GOT3 (cell line): ENCODE results near the gene RBBP6.

Experiments used
- DNase-seq: peaks from one replicate; lab custom pipeline; 2025; ENCODE audit warnings: mixed read lengths; lab: John Stamatoyannopoulos, UW

The RBBP6 gene

DNA sequence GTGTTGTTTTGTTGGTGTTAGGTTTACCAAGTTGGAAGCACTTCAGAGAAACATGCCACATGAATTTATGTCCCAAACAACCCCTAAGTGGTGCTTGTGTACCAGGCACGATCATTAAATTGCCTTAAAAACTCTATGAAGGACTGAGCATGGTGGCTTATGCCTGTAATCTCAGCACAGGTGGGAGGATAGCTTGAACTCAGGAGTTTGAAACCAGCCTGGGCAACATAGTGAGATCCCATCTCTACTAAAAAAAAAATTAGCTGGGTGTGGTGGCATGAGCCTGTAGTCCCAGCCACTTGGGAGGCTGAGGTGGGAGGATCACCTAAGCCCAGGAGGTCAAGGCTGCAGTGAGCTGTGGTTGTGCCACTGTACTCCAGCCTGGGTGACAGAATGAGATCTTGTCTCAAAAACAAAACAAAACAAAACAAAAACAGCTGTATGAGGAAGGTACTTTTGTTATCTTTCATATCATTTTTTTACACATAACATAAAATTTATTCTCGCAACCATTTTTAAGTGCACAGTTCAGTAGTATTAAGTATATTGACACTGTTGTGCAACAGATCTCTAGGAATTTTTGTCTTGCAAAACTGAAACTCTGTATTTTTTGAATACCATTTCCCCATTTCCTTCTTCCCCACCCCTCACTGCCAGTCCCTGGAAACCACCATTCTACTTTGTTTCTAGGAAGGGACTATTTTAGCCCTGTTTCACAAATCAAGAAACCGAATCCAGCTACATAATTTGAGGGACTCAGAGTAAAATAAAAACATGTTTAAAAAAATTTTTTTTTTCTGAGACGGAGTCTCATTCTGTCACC, 14.3 kb upstream of the RBBP6 start:
- no peak for DNase-seq

DNA sequence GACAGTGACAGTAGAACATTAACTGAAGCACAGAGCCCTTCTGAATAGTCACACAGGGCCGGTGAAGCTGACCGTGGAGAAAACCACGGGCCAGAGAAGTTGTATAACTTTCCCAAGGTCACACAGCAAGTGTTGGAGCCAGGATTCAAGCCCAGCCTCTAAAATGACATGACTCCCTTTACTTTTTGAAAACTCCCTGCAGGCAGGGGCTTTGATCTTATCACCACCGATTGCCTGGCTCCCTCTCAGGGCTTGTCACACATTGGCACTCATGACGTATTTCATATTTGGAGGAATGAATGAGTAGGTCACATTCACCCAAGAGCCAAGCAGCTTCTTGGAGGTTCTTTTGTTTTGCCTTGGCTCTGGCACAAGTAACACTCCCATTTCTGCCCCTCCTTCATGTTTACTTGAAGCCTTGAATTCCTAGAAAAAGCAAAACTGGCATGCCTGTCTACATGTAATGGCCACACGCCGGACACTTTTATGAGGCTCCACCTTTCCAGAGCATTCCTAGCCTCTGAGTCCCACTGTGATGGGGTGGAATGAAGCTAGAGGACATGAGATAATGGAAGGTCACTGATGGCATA, 13.3 kb upstream of the RBBP6 start:
- no peak for DNase-seq

DNA sequence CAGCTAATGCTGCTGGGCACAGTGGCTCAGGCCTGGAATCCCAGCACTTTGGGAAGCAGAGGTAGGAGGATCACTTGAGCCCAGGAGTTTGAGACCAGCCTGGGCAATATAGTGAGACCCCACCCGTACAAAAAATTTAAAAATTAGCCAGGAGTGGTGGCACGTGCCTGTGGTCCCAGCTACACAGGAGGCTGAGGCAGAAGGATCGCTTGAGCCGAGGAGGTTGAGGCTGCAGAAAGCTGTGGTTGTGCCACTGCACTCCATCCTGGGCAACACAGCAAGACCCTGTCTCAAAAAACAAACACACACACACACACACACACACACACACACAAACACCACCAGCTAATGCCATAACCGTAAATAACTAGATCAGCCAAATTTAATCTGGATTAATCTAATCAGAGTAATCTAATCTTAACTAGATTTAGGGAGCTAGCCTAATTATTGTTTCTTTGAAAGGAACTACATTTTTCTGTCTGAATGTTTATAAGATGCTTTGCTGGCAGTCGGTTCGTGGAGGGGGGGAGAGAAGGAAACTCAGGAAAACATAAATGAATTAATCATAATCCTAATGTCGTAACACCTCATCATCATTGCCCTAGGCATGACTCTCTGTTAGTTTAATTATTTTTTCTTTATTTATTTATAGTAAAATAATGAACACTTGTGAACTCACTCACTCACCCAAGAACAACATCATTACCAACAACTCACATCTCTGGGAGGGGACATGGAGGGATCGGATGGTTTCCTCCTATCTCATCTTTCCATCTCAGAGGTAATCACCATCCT, 12.5 kb upstream of the RBBP6 start:
- no peak for DNase-seq

DNA sequence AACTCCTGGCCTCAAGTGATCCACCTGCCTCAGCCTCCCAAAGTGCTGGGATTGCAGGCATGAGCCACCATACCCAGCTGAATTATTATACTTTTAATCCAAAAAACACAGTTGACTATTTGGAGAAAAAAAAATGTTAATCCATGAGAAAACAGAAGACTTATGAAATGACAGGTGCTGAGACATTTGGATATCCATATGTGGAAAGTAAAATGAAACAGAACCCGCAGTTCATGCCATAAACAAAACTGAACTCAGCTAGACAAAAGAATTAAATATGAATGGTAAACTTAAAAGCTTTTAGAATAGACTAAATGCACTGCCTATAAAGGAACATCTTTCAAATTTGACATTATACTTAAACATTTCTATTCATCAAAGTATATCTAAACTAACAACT, 8.2 kb upstream of the RBBP6 start:
- no peak for DNase-seq

DNA sequence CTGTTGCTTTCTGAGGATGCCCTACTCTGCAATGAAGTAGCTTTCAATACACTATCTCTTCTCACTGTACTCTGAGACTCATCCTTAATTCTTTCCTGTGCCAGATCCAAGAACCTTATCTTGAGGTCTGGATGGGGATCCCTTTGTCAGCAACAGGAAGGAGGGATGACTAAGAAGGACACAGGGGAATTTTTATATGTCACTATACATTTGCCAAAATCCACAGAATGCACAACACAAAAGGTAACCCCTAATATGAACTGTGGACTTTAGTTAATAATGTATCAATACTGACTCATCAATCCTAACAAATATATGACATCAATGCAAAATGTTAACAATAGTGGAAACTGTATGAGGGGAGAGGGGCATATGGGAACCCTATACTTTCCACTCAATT, 4.7 kb upstream of the RBBP6 start:
- no peak for DNase-seq

DNA sequence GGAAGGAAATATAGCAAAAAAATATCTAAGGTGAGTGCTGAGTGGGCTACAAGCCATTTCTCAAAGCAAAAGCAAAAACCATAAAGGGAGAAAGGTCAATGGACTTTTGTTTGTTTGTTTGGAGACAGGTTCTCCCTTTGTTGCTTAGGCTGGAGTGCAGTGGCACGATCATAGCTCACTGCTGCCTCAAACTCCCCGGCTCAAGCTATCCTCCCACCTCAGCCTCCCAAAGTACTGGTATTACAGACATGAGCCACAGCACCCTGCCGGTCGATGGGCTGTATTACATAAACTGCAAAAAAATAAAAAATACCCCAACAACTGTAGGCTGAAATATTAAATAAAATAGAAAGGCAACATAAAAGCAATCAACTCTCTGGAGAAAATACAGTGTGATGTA, 3.5 kb upstream of the RBBP6 start:
- DNase-seq = no peak

DNA sequence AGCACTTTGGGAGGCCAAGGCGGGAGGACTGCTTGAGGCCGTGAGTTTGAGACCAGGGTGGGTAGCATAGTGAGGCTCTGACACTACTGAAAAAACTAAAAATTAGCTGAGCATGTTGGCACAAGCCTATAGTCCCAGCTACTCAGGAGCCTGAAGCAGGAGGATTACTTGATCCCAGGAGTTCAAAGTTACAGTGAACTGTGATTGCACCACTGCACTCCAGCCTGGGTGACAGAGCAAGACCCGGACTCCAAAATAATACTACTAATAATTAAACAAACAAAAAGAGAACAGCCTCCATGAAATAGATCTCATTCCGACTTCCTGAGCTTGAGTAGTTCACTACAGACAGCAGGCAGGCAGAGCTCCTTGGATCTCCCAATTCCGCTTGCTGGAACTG, 2.7 kb upstream of the RBBP6 start:
- no peak for DNase-seq

DNA sequence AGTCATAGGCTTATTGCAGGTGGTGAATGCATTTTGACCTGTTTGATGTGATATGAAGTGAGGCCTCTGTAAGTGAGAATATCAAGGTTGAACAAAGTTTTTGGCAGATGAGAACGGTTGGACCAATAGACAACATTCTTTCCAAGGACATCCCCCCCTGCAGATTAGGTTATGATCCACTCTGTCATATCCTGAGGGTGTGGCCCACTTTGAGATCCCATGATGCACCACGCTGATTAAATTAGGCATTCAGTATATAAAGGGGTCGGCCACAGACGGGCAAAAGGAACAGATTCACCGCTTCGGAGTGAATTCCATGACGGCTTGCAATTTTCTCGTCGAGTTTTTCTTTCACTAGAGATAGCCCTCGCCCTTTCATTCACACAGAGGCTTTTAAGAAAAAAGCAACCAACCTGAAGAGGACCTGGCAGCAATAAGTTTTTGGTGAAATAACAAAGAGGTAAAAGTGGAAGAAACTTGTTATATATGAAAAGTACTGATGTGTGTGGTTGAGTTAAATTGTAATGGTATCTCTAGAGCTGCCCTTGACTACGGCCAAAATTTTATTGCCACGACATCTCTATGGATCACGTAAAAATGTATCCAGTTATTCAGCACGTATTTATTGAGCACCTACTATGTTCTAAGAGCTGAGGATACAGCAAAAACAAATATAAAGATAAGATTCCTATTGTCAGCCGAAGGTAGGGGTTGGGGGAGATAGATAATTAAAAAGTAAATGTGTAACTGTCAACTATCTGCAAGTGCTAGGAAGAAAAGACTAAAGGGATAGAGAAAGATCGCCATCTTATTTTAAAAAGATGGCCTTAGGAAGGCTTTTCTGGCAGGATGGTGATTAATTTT, 1.7 kb upstream of the RBBP6 start:
- DNase-seq = no peak

DNA sequence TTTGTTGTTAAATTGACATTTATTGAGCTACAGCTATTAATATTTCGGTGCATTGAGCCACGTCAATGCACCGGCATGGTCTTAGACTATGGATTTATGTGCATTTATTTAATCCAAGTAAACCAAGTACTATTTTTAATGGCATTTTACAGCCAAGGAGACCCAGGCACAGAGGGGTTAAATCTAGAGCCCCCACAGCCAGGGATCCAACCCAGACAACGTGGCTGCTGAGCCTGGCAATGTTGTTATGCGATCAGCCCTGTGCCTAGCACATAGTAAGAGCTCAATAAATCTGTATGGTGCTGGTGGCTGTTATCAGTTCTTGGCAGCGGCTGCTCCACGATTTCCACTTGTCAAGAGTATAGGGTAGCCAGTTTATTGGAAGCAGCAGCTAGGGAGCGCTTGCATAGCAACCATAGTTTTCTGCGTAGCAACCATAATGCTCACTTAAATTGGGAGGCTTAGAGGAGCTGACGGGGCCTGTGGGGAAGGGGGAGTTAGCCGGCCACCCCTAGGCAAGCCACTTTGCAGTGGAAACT, 541 bp upstream of the RBBP6 start:
- DNase-seq = no peak

DNA sequence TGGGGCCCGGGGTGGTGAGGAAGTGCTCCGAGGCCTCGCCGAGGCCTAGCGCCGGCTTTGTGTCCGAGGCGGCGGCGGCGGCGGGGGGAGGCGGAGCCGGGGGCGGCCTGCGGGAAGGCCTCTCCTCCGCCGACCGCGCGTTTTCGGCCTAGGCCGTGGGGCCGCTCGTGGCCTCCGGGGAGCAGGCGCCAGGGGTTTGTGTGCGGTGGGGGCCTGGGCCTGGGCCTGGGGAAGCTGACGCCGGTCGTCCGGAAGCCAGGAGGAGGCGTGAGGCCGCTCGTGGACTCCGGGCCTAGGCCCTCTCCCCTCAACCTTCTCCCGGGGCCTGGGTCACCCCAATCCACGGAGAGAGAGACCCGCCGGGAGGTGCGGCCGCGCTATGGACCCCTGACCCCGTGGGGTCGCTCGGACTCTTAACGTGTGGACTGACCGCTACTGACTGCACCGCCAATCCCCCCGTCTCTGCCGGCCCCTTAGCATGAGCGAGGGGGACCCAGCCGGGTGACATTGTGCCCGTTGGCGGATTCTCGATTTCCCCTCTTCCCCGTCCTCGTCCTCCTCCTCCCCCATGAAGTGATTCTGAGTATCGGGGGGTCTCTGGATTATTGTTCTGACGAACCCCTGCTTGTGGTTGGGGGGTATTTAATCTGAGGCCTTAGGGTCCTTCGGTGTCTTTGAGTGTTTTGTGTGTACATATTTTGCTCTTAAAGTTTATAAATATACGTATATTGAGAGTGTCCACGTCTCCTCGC, 660 bp downstream of the RBBP6 start:
- no peak for DNase-seq

DNA sequence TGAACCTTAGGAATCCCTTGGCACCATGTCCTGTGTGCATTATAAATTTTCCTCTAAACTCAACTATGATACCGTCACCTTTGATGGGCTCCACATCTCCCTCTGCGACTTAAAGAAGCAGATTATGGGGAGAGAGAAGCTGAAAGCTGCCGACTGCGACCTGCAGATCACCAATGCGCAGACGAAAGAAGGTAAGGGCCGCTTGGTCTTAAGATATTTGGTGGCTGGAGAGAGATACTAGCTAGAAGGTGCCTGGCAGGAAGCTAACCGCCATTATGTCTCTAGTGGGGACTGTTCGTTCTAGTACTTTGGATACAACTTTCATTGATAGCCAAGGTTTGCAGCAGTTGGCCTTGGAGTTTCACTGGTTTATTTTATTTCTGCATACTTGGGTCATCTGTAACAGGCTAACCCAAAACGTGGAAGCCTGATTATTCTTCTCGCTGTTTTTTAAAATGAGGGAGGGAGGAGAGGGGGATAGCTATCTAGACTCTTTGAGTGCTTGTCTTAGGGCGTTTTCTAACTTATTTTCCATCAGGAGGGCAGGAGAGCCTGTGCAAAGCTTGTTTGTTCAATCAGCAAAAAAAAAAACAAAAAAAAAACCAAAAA, 1.3 kb downstream of the RBBP6 start:
- no peak for DNase-seq

DNA sequence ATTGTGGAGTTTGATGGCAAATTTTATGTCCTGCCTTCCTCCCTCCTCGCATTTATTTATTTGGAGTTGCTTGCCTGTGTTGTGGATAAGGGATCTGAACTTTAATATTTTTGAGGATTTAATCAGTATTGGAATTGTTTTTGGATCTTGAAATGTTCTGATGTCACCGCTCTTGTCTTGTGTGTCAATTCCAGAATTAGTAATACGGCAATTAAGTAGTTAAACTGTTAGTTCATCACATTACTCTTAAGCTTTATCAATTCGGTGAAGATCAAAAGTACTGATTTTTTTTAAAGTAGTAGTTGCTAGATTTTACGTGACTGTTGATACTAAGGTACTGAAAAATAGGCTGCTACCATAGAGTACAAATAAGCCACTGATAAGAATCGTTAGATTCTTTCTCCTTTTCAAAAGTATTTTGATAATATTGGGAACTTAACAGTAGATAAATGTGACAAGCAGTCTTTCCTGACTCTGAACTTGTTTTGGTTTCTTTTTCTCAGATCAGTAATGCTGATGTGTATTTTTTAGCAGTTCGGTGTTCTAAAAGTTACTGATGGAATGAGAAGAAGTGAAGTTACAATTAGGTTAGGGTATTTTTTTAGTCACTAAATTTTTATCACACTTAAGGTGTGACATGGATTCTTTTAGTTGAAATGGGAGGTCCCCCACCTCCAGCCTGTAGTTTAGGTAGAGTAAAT, 2.0 kb downstream of the RBBP6 start:
- no peak for DNase-seq

DNA sequence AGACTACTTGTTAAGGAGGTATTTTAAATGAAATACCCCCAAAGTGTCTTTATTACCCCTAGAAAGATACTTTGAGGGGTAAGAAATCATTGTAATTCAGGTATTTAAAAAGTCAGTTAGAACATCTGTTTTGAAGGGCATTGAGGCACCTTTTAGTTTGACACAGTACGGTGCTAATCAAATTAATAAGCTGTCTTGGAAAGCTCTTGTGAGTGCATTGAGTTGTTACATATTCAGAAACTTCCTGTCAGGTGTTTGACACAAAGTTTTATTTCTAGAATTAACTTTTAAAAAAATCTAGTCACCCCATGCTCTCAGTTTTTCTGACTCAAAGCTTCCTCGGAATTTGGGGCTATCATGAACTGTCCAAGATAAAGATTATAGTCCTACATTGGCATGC, 4.6 kb downstream of the RBBP6 start:
- no peak for DNase-seq

DNA sequence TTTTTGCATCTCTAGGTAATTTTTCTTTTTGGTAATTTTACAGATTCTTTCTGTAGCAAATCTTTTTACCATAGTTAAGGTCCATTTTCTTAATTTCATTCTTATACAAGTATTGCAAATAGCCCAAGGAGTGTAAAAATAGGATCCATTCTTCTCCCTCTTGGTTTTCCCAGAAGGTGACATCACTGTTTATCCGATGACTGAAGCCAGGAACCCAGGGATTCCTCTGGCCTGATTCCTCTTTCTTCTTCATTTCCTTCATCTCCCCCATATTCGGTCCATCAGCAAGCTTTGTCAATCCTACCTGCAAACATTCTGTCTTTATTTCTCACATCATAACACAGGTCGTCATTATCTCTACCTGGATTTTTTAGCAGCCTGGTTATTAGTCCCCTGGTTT, 5.3 kb downstream of the RBBP6 start:
- DNase-seq = no peak

DNA sequence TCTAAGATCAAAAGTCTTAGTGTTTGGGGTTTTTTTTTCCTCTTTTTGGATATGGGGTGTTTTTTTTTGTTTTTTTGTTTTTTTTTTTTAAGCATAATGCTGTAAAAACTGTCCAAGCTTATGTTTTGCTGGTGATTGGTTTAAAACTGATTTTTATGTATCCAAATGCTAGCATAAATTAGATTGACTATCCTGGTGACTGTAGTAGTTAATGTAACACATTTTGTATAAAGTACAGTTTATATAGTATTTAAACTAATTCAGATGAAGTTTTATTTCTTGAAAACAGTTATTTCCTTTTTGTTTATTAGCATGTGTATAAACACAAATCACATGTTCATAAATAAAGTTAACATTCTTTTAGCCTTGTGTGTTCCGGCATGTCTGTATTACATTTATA, 10.9 kb downstream of the RBBP6 start:
- DNase-seq = no peak

DNA sequence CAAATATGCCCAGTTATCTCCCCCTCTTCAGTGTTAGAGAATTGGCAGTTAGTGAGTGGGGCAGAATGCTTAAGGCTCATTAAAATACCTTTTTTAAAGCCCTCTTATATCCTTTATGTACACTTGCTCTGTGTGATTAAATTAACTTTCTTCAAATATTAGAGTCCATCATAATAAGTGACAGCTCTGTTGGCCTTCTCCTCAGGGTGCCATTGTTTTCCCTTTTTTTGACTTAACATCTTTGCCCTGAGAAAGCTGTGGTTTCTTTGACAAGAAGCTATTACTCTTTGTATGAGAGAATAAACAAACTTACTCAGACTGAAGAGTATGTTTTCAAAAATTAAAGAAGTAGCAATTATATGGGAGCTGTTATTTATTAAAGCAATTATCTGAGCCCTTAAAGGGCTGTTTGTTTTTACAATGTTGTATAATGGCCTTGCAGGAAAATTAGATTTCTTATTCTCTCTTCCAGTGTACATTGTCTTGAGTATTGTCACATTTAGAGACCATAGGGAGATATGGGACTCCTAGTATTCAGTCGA, 13.4 kb downstream of the RBBP6 start:
- no peak for DNase-seq

DNA sequence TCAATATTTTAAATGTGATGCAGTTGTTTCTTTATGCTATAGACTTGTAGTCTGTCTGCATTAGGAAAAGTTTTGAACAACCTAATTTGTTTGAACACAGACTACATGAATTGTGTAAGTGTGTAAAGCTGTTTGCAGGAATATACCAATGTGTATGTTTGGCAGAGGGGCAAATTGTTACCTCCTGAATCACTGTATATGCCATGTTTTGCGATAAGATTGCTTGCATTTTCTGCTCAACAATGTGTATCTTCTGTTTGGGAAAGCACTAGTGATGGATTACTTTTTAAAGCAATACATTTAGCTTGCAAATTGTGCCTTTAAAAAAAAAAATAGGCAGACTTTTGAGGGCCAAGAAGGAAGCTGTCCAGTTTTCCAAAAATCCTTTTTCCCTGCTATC, 14.6 kb downstream of the RBBP6 start:
- no peak for DNase-seq

DNA sequence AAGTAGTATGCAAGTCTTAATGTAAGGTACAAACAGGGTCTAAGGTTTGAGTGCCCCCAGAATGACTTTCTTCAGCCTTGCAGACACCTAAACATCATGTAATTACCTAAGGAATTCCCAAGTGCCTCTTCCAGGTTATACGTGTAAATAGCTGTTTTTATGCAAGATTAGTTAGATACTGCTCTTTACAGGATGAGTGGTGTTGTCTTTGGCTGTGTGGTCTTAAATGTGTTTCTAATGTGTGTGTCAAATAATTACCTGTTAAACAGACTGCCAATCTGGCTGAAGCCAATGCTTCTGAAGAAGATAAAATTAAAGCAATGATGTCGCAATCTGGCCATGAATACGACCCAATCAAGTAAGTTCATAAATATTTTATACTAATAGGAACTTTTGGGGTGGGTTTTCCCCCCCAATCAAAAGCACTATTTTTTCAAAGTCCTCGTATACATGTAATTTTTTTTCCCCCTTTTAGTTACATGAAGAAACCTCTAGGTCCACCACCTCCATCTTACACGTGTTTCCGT, 16.0 kb downstream of the RBBP6 start:
- DNase-seq = no peak

DNA sequence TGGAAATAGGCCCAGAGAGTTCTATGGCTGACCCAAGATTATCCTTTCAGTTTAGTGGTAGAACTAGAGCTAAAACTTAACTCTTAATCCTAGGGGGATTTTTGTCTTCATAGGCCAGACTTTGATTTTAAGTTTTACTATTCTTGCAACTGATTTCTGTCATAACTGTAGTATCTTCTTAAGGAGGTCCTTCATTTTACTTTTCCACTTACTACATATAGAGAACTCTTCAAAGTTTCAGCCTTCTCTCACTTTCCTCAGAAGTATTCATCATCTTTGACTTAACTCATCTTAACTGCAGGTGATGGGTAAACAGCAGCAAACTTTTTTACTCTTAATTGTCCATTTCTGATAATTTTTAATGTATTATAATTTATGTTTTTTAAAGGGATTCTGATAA, 23.4 kb downstream of the RBBP6 start:
- DNase-seq = no peak

DNA sequence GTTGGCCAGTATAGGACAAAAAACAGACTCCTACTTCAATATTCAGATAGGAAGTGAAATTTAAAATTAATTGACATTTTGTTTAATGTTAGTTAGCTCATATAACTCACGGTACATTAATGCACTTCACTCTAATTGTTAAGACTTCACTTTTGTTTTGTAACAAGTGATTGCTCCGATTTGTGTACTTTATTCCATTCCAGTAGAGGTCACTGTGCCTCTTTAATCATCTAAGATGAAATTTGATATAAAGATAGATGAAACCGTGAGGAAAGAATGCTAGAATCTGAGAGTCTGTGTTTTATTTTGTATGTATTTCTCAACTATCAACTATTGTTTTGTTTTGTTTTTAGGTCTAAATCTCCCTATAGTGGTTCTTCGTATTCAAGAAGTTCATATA, 29.0 kb downstream of the RBBP6 start:
- DNase-seq = no peak
